ENCODE data around the gene FKBP4.
A peak's percentile ranks its signal among the peaks of the same experiment; 100 is the strongest.

Gene FKBP4

DNA sequence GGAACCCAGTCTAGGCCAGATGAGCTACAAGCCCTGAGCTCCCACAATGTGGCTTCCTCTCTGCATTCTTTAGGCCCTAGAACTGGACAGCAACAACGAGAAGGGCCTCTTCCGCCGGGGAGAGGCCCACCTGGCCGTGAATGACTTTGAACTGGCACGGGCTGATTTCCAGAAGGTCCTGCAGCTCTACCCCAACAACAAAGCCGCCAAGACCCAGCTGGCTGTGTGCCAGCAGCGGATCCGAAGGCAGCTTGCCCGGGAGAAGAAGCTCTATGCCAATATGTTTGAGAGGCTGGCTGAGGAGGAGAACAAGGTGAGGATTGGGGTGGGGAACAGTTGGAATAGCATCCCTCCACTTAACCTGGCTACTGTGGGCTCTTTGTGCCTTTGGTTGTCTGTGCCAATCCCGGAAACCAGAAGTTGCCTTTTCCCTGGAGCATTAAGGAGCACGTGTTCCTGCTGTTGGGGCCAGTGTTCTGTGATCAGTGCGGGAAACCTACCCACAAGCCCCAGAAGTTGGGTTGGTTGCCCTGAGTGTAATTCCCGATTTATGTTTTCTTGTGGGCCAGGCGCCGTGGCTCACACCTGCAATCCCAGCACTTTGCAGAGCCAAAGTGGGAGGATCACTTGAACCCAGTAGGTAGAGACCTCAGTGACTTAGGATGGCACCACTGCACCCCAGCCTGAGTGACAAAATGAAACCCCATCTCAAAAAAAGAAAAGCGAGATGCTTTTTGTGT is 6.4 kb downstream of the FKBP4 start:
- H3K36me3 ChIP-seq (ENCODE audit: control insufficient read depth, low read depth, low read length), result peaks cover 86% of the 10 kb centered on the region
- H3K4me3 ChIP-seq (ENCODE audit: low read length), result no peak overlapping the region
- no peaks in the 10 kb centered on the region for H3K27me3 ChIP-seq (ENCODE audit: control insufficient read depth, insufficient read depth, low read length)
- H3K9me3 ChIP-seq (ENCODE audit: control insufficient read depth, low read depth, low read length), result no peaks in the 10 kb centered on the region
- H3K9ac ChIP-seq (ENCODE audit: low read length), result no peak overlapping the region
- peaks cover 2% of the 10 kb centered on the region for H3K4me1 ChIP-seq (ENCODE audit: control insufficient read depth, low read depth, low read length)
- no peak overlapping the region for H3K27ac ChIP-seq (ENCODE audit: low read length)

DNA sequence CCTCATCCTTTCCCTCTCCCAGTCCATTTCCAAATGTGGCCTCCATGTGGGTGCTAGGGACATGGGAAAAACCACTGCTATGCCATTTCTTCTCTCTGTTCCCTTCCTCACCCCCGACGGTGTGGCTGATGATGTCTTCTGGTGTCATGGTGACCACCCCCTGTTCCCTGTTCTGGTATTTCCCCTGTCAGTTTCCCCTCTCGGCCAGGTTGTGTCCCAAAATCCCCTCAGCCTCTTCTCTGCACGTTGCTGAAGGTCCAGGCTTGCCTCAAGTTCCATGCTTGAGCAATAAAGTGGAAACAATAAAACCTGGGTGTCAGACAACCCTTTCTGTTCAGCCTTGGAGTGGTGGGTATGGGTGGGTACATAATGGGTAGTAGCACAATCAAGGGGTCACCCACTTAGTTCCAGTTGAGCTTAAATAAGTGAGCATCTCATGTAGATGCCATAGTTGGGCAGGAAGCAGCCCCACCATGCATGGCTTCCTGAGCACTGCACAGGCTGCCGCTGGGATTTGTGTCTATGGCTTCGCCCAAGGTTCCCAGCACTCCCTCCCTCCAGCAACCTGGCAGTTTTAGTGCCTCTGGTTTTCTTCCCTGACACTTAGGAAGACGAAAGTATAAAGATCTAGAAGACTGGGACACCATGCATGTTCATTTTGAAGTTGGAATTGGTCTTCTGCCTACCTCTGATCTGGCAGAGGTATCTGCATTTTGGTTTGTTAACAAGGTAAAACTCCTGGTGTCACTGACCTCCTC is 9.0 kb downstream of the FKBP4 start:
- no peak overlapping the region for H3K4me3 ChIP-seq (ENCODE audit: low read length)
- H3K27me3 ChIP-seq (ENCODE audit: control insufficient read depth, insufficient read depth, low read length), result no peaks in the 10 kb centered on the region
- H3K36me3 ChIP-seq (ENCODE audit: control insufficient read depth, low read depth, low read length), result peaks cover 72% of the 10 kb centered on the region
- no peak overlapping the region for H3K9ac ChIP-seq (ENCODE audit: low read length)
- H3K27ac ChIP-seq (ENCODE audit: low read length), result no peak overlapping the region
- H3K9me3 ChIP-seq (ENCODE audit: control insufficient read depth, low read depth, low read length), result no peaks in the 10 kb centered on the region
- H3K4me1 ChIP-seq (ENCODE audit: control insufficient read depth, low read depth, low read length), result no peaks in the 10 kb centered on the region

DNA sequence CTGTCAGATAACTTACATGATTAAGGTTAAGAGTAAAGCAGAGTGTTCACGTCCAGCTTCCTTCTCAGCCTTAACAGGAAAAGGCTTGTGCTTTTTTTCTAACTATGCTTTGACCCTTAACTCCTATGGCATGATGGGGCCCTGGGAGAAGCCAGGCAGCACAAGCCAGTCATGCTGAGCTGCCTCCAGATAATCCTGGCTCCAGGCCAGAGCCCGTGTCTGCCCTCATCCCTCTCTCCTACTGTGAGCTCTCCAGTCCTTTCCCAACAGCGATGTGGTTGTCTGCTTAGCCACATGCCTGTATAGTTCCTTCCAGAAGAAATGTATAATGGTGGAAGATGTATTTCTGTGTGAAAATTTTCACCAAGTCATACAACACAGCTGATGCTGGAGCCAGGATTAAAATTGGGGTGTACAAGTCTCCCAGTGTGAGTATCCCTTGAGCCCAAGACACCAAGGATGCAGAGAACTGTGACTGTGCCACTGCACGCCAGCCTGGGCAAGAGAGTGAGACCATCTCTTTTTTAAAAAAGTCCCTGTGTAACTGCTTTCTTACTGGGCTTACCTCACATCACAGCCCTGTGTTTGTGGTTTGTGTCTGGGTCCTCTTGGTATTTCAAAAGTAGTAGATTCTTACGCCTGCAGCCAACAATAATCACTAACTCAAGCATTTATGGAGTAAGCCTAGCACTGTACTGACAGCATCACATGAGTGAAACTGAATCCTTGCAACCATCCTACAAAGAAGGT is 9.8 kb downstream of the FKBP4 start:
- H3K36me3 ChIP-seq (ENCODE audit: control insufficient read depth, low read depth, low read length), result peaks cover 65% of the 10 kb centered on the region
- H3K9ac ChIP-seq (ENCODE audit: low read length), result no peak overlapping the region
- H3K9me3 ChIP-seq (ENCODE audit: control insufficient read depth, low read depth, low read length), result no peaks in the 10 kb centered on the region
- H3K4me1 ChIP-seq (ENCODE audit: control insufficient read depth, low read depth, low read length), result no peaks in the 10 kb centered on the region
- H3K4me3 ChIP-seq (ENCODE audit: low read length), result no peak overlapping the region
- H3K27ac ChIP-seq (ENCODE audit: low read length), result no peak overlapping the region
- H3K27me3 ChIP-seq (ENCODE audit: control insufficient read depth, insufficient read depth, low read length), result no peaks in the 10 kb centered on the region

DNA sequence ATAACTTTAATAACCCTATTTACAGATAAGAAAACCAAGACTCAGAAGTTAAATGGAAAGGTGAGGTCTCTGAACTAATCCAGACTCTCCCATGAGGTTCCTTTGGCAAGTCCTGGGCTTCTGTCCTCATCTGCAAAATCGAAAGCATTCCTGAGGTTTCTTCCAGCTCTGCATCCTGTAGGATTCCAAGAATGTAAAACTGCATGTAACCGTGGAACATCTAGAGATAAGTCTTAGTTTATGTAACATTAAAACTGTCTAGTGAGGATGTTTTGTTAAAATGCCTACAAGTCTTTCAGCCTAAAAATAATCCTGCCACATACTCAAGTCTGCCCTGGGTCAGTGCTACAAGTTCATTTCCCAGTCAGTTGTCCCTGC is 10.4 kb downstream of the FKBP4 start:
- Histone ChIP-seq H3K9ac (ENCODE audit: low read length) (no peak overlapping the region), H3K27me3 (ENCODE audit: control insufficient read depth, insufficient read depth, low read length) (no peaks in the 10 kb centered on the region), H3K36me3 (ENCODE audit: control insufficient read depth, low read depth, low read length) (peaks cover 59% of the 10 kb centered on the region), H3K4me1 (ENCODE audit: control insufficient read depth, low read depth, low read length) (no peaks in the 10 kb centered on the region), H3K4me3 (ENCODE audit: low read length) (no peak overlapping the region), H3K9me3 (ENCODE audit: control insufficient read depth, low read depth, low read length) (no peaks in the 10 kb centered on the region), H3K27ac (ENCODE audit: low read length) (no peak overlapping the region)

DNA sequence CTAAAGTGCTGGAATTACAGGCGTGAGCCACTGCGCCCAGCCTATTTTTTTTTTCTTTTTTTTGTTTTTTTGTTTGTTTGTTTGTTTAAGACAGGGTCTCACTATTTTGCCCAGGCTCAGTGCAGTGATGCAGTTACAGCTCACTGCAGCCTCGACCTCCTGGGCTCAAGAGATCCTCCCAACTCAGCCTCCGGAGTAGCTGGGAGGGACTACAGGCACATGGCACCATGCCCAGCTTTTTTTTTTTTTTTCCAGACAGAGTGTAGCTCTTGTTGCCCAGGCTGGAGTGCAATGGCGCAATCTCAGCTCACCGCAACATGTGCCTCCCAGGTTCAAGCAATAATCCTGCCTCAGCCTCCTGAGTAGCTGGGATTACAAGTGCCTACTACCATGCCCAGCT is 11.9 kb downstream of the FKBP4 start:
- Histone ChIP-seq H3K9me3 (ENCODE audit: control insufficient read depth, low read depth, low read length) (no peaks in the 10 kb centered on the region), H3K36me3 (ENCODE audit: control insufficient read depth, low read depth, low read length) (peaks cover 43% of the 10 kb centered on the region), H3K27ac (ENCODE audit: low read length) (no peak overlapping the region), H3K4me1 (ENCODE audit: control insufficient read depth, low read depth, low read length) (peaks cover 3% of the 10 kb centered on the region), H3K27me3 (ENCODE audit: control insufficient read depth, insufficient read depth, low read length) (no peaks in the 10 kb centered on the region), H3K9ac (ENCODE audit: low read length) (no peak overlapping the region), H3K4me3 (ENCODE audit: low read length) (no peak overlapping the region)

DNA sequence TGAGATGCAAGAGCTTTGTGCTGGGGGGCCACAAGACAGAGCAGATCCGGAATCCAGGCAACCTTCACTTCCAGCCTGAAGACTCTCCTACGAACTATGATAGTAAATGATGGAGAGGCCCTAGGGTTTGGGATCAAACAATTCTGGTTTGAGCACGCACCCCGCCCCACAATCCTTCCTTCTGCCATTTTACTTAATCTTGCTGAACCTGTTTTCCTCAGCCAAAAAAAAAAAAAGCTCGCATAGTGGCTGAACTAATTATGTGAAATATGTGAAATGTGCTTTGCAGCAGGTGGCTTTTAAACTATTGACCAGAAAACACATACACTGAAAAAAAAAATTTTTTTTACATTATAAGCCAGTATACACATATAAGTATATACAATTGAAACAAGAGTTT is 17.0 kb downstream of the FKBP4 start:
- no peaks in the 10 kb centered on the region for H3K9me3 ChIP-seq (ENCODE audit: control insufficient read depth, low read depth, low read length)
- no peaks in the 10 kb centered on the region for H3K36me3 ChIP-seq (ENCODE audit: control insufficient read depth, low read depth, low read length)
- H3K4me3 ChIP-seq (ENCODE audit: low read length), result peak overlapping the region; percentile 6
- H3K4me1 ChIP-seq (ENCODE audit: control insufficient read depth, low read depth, low read length), result peaks cover 7% of the 10 kb centered on the region
- H3K27ac ChIP-seq (ENCODE audit: low read length), result no peak overlapping the region
- no peaks in the 10 kb centered on the region for H3K27me3 ChIP-seq (ENCODE audit: control insufficient read depth, insufficient read depth, low read length)
- no peak overlapping the region for H3K9ac ChIP-seq (ENCODE audit: low read length)

DNA sequence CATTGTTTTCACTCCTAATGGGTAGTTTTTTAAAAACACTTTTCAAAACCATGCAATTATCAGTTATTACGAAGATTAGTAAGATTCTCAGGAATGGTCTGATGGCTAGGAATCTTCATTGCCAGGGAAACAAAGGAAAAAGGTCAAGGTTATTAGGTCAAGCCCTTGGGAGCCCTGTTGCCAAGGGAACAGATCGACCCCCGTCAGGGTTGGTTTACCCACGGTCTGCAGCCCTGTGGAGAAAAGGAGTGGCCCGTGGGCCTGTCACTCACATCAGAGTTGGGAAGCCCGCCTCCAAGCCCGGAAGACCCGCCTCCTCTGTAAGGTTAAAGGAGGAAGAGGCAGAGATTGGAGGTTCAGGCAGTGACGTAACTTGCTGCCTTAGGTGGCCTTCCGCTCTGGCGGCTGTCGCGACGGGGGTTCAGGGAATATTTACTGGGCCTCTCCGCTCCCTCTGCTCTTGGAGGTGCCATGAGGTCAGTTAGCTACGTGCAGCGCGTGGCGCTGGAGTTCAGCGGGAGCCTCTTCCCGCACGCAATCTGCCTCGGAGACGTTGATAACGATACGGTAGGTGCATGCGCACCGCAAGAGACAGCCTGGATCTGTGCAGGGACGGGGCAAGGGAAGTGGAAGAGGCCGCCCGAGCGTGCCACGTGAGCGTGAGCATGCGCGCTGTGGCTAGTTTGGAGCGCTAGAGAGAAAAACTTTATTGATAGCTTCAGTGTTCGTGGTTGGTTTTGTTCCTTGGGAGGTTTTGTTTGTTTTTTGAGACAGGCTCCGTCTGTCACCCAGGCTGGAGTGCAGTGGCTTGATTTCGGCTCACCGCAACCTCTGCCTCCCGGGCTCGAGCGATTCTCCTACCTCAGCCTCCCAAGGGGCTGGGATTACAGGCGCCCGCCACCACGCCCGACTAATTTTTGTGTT is 17.8 kb downstream of the FKBP4 start, which contains the start of gene ITFG2:
ITFG2 (plus strand) TSS at position 379 of the 924 bp plus-strand sequence; CDS start at position 472, 93 bp downstream.
- Histone ChIP-seq H3K27me3 (ENCODE audit: control insufficient read depth, insufficient read depth, low read length) (no peaks in the 10 kb centered on the region), H3K9me3 (ENCODE audit: control insufficient read depth, low read depth, low read length) (no peaks in the 10 kb centered on the region), H3K36me3 (ENCODE audit: control insufficient read depth, low read depth, low read length) (peaks cover 3% of the 10 kb centered on the region), H3K4me1 (ENCODE audit: control insufficient read depth, low read depth, low read length) (peaks cover 7% of the 10 kb centered on the region), H3K9ac (ENCODE audit: low read length) (peak within 1 kb of the TSS; percentile 93), H3K27ac (ENCODE audit: low read length) (peak within 1 kb of the TSS; percentile 93), H3K4me3 (ENCODE audit: low read length) (peak within 1 kb of the TSS; percentile 88)

DNA sequence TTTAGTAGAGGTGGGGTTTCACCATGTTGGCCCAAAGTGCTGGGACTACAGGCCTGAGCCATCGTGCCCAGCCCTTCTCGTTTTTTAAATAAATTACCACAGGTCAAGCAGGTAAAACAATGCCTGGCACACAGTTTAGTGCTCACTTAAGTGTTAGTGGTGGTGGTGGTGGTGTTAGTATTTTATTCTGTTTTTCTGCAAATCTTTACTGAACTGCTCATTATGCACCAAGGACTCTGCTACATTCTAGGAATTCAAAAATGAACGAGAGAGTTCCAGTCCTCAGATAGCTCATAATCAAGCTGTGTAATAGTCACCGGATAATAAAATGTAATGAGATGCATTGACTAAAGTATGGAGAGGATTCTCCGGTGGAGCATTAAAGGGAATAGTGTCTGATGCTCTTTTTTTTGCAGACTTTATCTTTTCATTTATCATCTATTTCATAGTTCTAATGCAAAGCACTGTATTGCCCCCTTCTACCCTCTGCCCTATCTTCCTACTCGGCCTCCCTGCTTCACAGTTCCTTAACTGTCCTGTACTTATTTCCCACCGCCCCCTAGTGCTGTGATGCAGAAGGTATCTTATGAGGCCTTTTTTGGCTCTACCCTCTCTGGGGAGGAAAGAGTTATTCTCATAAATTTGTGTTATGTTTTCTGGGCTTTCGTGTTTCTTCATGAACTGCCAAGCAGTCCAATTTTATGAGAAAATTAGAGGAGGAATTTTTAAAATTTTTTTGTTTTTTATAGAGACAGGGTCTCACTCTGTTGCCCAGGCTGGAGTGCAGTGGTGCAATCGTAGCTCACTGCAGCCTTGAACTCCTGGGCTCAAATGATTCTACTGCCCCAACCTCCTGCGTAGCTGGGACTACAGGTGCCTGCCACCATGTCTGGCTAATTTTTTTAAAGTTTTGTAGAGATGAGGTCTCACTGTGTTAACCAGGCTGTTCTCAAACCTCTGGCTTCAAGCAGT is 18.7 kb downstream of the FKBP4 start:
- Histone ChIP-seq H3K9me3 (ENCODE audit: control insufficient read depth, low read depth, low read length) (no peaks in the 10 kb centered on the region), H3K36me3 (ENCODE audit: control insufficient read depth, low read depth, low read length) (peaks cover 12% of the 10 kb centered on the region), H3K27ac (ENCODE audit: low read length) (peak overlapping the region; percentile 93), H3K27me3 (ENCODE audit: control insufficient read depth, insufficient read depth, low read length) (no peaks in the 10 kb centered on the region), H3K4me3 (ENCODE audit: low read length) (peak overlapping the region; percentile 88), H3K4me1 (ENCODE audit: control insufficient read depth, low read depth, low read length) (peaks cover 7% of the 10 kb centered on the region), H3K9ac (ENCODE audit: low read length) (peak overlapping the region; percentile 93)

DNA sequence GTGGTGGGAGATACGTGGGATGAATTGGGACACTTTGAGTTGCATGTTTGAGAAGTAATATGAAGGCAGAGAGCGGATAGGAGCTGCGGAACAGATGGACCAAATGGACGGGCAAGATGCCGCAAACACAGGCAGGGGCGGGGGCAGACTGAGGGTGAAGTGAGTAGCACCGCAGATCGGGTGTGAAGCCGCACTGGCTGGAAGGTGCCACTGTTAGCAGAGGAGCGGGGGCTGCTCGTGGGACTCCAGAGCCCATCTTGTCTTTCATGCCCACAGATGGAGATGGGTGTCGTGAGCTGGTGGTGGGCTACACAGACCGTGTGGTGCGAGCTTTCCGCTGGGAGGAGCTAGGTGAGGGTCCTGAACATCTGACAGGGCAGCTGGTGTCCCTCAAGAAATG is 25.0 kb downstream of the FKBP4 start:
- Histone ChIP-seq H3K4me3 (ENCODE audit: low read length) (no peak overlapping the region), H3K27me3 (ENCODE audit: control insufficient read depth, insufficient read depth, low read length) (no peaks in the 10 kb centered on the region), H3K9ac (ENCODE audit: low read length) (no peak overlapping the region), H3K9me3 (ENCODE audit: control insufficient read depth, low read depth, low read length) (no peaks in the 10 kb centered on the region), H3K36me3 (ENCODE audit: control insufficient read depth, low read depth, low read length) (peaks cover 45% of the 10 kb centered on the region), H3K4me1 (ENCODE audit: control insufficient read depth, low read depth, low read length) (peaks cover 2% of the 10 kb centered on the region), H3K27ac (ENCODE audit: low read length) (no peak overlapping the region)

DNA sequence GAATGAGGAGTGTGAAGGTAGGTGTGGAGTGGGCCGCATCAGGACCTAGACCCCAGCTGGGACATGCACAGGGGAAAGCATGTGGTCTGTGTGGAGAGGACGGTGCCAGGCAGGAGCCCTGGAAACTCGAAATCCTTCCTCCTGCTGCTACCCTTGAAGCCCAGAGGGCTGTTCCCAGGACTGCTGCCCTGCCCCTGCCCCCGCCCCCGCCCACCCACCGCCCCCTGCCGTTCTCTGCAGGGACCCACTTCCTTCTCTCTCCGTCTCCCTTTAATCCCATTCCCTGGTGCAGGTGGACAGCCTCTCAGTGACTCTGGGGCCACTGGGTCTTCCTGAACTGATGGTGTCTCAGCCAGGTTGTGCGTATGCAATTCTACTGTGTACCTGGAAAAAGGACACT is 25.7 kb downstream of the FKBP4 start:
- no peak overlapping the region for H3K27ac ChIP-seq (ENCODE audit: low read length)
- H3K27me3 ChIP-seq (ENCODE audit: control insufficient read depth, insufficient read depth, low read length), result no peaks in the 10 kb centered on the region
- H3K4me1 ChIP-seq (ENCODE audit: control insufficient read depth, low read depth, low read length), result peaks cover 3% of the 10 kb centered on the region
- H3K4me3 ChIP-seq (ENCODE audit: low read length), result no peak overlapping the region
- H3K9ac ChIP-seq (ENCODE audit: low read length), result no peak overlapping the region
- peaks cover 45% of the 10 kb centered on the region for H3K36me3 ChIP-seq (ENCODE audit: control insufficient read depth, low read depth, low read length)
- H3K9me3 ChIP-seq (ENCODE audit: control insufficient read depth, low read depth, low read length), result no peaks in the 10 kb centered on the region
